Renal pelvis (tissue), 4 donors: ENCODE results near the gene TIMP1. TPM values are rescaled to one million over a fixed set of nuclear protein-coding genes. Genes with fewer than 3 reads are reported as not detected.
"Not testable (repeated sequence)": the region's sequence is repeated elsewhere in the genome, so short reads cannot be mapped to it uniquely, and the experiment has no call there.

Experiments used
- DNase-seq: peaks from one replicate; pipeline ENCODE4 v3.0.0-alpha.2; 2013
- polyA plus RNA-seq, 3 donors: library from polyadenylated mRNA; unstranded; fragments of 120-200 nt; gene quantifications; one replicate each; pipeline ENCODE4 v1.2.1, GENCODE V29; 2013; ENCODE audit not compliant: insufficient read length in 3 of 3

The TIMP1 gene
- polyA plus RNA-seq, 3 donors = 66.9 to 103 (median 72.7) TPM

GRCh38 chrX:47590984-47591383, 8.7 kb downstream of the TIMP1 start:
- DNase-seq = no peak

- DNase-seq = no peak
Measured at GRCh38 chrX:47593522-47593921, 11.3 kb downstream of the TIMP1 start.

GRCh38 chrX:47595716-47596251, 13.5 kb downstream of the TIMP1 start:
- no peak for DNase-seq

- DNase-seq = no peak
Measured at GRCh38 chrX:47596256-47596655, 14.0 kb downstream of the TIMP1 start.

GRCh38 chrX:47597222-47597621, 15.0 kb downstream of the TIMP1 start:
- no peak for DNase-seq

- not testable (repeated sequence) for DNase-seq
Measured at GRCh38 chrX:47603125-47603524, 20.9 kb downstream of the TIMP1 start.

GRCh38 chrX:47605024-47605423, 22.8 kb downstream of the TIMP1 start:
- DNase-seq = no peak

GRCh38 chrX:47607091-47607490, 24.9 kb downstream of the TIMP1 start:
- no peak for DNase-seq

- DNase-seq = peak; percentile 7
Measured at GRCh38 chrX:47608130-47608810, 26.0 kb downstream of the TIMP1 start.

- no peak for DNase-seq
Measured at GRCh38 chrX:47610511-47610910, 28.3 kb downstream of the TIMP1 start.

- no peak for DNase-seq
Measured at GRCh38 chrX:47611489-47611888, 29.3 kb downstream of the TIMP1 start.

- no peak for DNase-seq
Measured at GRCh38 chrX:47611926-47612325, 29.7 kb downstream of the TIMP1 start.

GRCh38 chrX:47612418-47612817, 30.2 kb downstream of the TIMP1 start:
- DNase-seq = no peak

- DNase-seq = no peak
Measured at GRCh38 chrX:47613082-47613481, 30.8 kb downstream of the TIMP1 start.

- no peak for DNase-seq
Measured at GRCh38 chrX:47614618-47615017, 32.4 kb downstream of the TIMP1 start.

- DNase-seq = no peak
Measured at GRCh38 chrX:47618923-47619485, 36.8 kb downstream of the TIMP1 start.

GRCh38 chrX:47619486-47620302, 37.5 kb downstream of the TIMP1 start, which contains the start of gene SYN1:
SYN1 (minus strand) TSS chrX:47619857; CDS start chrX:47619728, 129 bp downstream.
- peak; percentile 61 for DNase-seq

GRCh38 chrX:47620303-47620685, 38.1 kb downstream of the TIMP1 start:
- no peak for DNase-seq

GRCh38 chrX:47621851-47622250, 39.6 kb downstream of the TIMP1 start:
- no peak for DNase-seq

- peak; percentile 68 for DNase-seq
Measured at GRCh38 chrX:47623540-47624027, 41.3 kb downstream of the TIMP1 start.

- no peak for DNase-seq
Measured at GRCh38 chrX:47625365-47625764, 43.1 kb downstream of the TIMP1 start.

GRCh38 chrX:47628982-47629381, 46.7 kb downstream of the TIMP1 start:
- no peak for DNase-seq
